Measurements from ENCODE around the gene COL6A6.
A peak's percentile ranks its signal among the peaks of the same experiment; 100 is the strongest.

The COL6A6 gene, protein sequence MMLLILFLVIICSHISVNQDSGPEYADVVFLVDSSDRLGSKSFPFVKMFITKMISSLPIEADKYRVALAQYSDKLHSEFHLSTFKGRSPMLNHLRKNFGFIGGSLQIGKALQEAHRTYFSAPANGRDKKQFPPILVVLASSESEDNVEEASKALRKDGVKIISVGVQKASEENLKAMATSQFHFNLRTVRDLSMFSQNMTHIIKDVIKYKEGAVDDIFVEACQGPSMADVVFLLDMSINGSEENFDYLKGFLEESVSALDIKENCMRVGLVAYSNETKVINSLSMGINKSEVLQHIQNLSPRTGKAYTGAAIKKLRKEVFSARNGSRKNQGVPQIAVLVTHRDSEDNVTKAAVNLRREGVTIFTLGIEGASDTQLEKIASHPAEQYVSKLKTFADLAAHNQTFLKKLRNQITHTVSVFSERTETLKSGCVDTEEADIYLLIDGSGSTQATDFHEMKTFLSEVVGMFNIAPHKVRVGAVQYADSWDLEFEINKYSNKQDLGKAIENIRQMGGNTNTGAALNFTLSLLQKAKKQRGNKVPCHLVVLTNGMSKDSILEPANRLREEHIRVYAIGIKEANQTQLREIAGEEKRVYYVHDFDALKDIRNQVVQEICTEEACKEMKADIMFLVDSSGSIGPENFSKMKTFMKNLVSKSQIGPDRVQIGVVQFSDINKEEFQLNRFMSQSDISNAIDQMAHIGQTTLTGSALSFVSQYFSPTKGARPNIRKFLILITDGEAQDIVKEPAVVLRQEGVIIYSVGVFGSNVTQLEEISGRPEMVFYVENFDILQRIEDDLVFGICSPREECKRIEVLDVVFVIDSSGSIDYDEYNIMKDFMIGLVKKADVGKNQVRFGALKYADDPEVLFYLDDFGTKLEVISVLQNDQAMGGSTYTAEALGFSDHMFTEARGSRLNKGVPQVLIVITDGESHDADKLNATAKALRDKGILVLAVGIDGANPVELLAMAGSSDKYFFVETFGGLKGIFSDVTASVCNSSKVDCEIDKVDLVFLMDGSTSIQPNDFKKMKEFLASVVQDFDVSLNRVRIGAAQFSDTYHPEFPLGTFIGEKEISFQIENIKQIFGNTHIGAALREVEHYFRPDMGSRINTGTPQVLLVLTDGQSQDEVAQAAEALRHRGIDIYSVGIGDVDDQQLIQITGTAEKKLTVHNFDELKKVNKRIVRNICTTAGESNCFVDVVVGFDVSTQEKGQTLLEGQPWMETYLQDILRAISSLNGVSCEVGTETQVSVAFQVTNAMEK (N-terminal part only)

DNA sequence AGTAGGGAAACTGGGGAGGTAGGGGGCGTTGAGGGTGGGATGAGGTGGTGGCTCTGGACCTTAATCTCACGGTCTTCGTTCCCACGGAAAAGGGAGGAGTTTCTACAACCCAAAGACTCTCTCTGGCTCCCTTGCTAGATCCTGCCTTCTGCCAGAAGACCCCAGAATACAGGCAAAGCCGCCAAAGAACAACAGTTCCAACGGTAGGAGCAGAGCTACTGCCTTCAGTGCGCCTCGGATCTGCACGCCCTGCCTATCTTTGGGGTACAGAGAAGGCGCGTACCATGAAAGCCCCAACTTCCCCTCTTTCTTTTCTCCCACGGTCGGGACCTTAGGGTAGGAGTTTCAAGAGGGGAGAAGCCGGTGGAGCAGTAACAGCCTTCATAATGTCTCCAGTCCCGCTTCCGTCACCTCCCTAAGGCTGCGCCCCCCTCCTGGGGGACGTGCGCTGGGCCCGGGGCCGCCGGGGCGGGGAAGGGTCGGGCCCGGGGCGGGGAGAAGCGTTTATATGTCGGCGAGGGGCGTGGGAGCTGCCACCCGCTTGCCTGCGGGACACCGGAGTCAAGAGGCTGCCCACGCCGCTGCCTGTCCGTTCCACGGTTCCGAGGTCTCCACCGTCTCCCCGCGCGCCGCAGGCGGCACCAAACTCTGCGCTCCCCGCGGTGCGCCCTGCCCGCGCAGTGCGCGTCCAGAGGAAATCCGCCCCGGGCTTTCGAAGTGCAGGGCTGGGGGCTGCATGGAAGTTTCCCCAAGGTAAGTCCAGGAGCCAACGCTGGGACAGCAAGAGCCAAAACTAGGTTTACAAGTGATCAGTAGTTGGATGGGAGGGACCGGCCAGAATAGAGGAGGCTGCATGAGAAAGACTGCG, at the start of gene COL6A6:
Gene COL6A6, plus strand, starts transcription at position 533 of the 868 bp plus-strand sequence. CDS start 43,188 bp downstream, outside the sequence.
- peak within 1 kb of the TSS; percentile 81 for H3K4me3 ChIP-seq (ENCODE audit: low read depth, low read length)

DNA sequence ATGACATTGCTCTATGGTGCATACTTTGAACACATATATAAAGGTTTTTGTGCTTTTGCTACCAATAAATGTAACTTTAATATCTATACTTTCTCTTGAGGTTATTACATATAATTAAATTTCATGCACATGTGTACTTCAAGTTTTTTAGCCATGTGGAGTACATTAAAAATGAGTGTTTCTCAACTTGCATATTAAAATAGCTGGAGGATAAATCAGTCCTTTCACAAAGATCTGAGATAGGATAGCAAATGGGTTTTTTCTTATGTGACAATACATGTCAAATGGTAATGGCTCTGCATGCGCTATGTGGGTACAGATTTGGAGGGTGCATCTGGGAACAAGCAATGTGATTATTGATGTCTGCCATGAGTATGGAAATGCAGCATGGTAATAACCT, 48.7 kb upstream of the COL6A6 start:
- Histone ChIP-seq H3K4me1 (ENCODE audit: control insufficient read depth, insufficient read depth, low read length) (no peaks in the 10 kb centered on the region), H3K9ac (ENCODE audit: low read depth, low read length) (no peak overlapping the region), H3K36me3 (ENCODE audit: control insufficient read depth, insufficient read depth, low read length) (no peaks in the 10 kb centered on the region), H3K27ac (ENCODE audit: low read depth, low read length) (no peak overlapping the region), H3K27me3 (ENCODE audit: control insufficient read depth, insufficient read depth, low read length) (no peaks in the 10 kb centered on the region), H3K9me3 (ENCODE audit: control insufficient read depth, insufficient read depth, low read length) (no peaks in the 10 kb centered on the region), H3K4me3 (ENCODE audit: low read depth, low read length) (no peak overlapping the region)

More for the DNA sequence above, at the start of gene COL6A6:
- no peak within 1 kb of the TSS for H3K27ac ChIP-seq (ENCODE audit: low read depth, low read length)
- peaks cover 38% of the 10 kb centered on the region for H3K27me3 ChIP-seq (ENCODE audit: control insufficient read depth, insufficient read depth, low read length)
- H3K9ac ChIP-seq (ENCODE audit: low read depth, low read length) = no peak within 1 kb of the TSS
- H3K36me3 ChIP-seq (ENCODE audit: control insufficient read depth, insufficient read depth, low read length) = no peaks in the 10 kb centered on the region
- H3K4me1 ChIP-seq (ENCODE audit: control insufficient read depth, insufficient read depth, low read length) = peaks cover 4% of the 10 kb centered on the region; the same call in 1 of the 2 replicates
- no peaks in the 10 kb centered on the region for H3K9me3 ChIP-seq (ENCODE audit: control insufficient read depth, insufficient read depth, low read length)

DNA sequence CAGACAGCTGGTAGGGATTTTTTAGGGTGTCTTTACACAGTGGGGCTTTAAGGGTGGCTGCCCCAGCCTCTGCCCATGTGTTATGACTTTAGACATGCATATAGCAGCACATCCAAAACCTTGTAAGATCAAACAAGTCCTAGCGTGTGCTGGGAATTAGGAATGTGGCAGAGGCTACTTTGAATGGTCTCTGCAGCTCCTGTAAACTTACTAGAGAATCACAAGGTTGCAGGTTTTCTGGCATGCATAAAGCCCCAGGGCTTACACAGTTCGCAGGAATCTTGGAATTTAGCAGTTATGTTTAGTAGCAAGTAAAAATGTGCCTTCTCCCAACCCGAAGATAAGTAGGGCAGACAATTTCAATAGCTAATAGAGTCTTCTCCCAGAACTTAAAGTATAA, 46.9 kb upstream of the COL6A6 start:
- no peaks in the 10 kb centered on the region for H3K9me3 ChIP-seq (ENCODE audit: control insufficient read depth, insufficient read depth, low read length)
- no peaks in the 10 kb centered on the region for H3K4me1 ChIP-seq (ENCODE audit: control insufficient read depth, insufficient read depth, low read length)
- no peak overlapping the region for H3K4me3 ChIP-seq (ENCODE audit: low read depth, low read length)
- no peaks in the 10 kb centered on the region for H3K36me3 ChIP-seq (ENCODE audit: control insufficient read depth, insufficient read depth, low read length)
- H3K27ac ChIP-seq (ENCODE audit: low read depth, low read length) = no peak overlapping the region
- no peaks in the 10 kb centered on the region for H3K27me3 ChIP-seq (ENCODE audit: control insufficient read depth, insufficient read depth, low read length)
- H3K9ac ChIP-seq (ENCODE audit: low read depth, low read length) = no peak overlapping the region

DNA sequence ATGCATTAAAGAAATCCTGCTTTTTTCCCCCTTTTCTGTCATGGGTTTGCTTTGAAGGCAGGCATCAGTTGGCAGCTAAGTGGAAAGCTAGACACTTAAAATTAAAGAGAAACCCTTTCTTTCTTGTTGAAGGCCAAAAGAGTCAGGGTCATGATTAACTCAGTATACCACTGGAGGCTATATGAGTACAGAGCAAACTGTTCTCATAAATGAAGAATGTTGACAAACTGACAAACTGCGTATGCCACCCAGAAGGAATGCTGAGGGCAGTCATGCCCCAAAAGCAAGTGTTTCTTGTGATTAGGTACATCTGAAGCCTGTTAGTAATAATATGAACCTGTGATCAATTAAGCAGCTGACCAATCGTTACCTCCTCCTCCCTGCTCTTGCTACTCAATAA, 43.6 kb upstream of the COL6A6 start:
- H3K4me3 ChIP-seq (ENCODE audit: low read depth, low read length) = no peak overlapping the region
- no peaks in the 10 kb centered on the region for H3K9me3 ChIP-seq (ENCODE audit: control insufficient read depth, insufficient read depth, low read length)
- no peaks in the 10 kb centered on the region for H3K4me1 ChIP-seq (ENCODE audit: control insufficient read depth, insufficient read depth, low read length)
- H3K27me3 ChIP-seq (ENCODE audit: control insufficient read depth, insufficient read depth, low read length) = no peaks in the 10 kb centered on the region
- H3K27ac ChIP-seq (ENCODE audit: low read depth, low read length) = no peak overlapping the region
- no peak overlapping the region for H3K9ac ChIP-seq (ENCODE audit: low read depth, low read length)
- no peaks in the 10 kb centered on the region for H3K36me3 ChIP-seq (ENCODE audit: control insufficient read depth, insufficient read depth, low read length)

DNA sequence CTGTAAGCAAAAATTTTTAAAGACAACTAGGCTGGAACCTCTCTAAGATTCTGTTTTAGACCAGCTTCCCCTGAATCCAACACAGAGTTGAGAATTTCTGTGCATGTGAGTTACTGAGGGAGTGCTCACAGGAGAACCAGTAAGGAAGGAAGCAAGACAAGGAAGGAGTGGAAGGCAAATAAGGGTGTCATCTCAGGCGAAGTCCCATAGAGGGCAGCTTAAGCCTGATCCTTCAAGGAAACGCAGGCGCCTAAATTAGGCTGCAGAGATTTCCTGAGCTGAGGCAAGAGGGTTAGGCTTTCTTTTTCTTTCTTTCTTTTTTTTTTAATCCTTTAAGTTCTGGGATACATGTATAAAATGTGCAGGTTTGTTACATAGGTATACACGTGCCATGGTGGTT, 36.2 kb upstream of the COL6A6 start:
- H3K9me3 ChIP-seq (ENCODE audit: control insufficient read depth, insufficient read depth, low read length) = no peaks in the 10 kb centered on the region
- no peaks in the 10 kb centered on the region for H3K27me3 ChIP-seq (ENCODE audit: control insufficient read depth, insufficient read depth, low read length)
- no peaks in the 10 kb centered on the region for H3K36me3 ChIP-seq (ENCODE audit: control insufficient read depth, insufficient read depth, low read length)
- no peak overlapping the region for H3K27ac ChIP-seq (ENCODE audit: low read depth, low read length)
- no peaks in the 10 kb centered on the region for H3K4me1 ChIP-seq (ENCODE audit: control insufficient read depth, insufficient read depth, low read length)
- no peak overlapping the region for H3K4me3 ChIP-seq (ENCODE audit: low read depth, low read length)
- no peak overlapping the region for H3K9ac ChIP-seq (ENCODE audit: low read depth, low read length)

DNA sequence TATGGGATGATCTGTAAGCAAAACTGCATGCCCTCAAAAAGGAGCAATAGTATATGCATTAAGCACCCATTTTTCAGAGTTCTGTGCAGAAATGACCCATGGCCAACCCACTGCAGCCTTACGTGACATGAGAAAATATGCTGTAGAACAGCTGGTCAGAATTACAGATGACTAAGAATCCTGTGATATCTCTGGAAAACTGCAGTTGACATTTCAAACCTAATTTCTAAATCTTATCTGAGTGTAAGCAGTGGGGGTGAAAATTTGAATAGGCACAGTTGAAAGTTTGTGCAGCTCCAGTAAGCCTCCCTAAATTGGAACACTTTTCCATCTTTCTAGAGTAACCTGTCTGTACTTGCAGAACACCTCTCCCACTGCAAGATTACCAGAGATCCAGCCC, 28.7 kb upstream of the COL6A6 start:
- Histone ChIP-seq H3K27me3 (ENCODE audit: control insufficient read depth, insufficient read depth, low read length) (no peaks in the 10 kb centered on the region), H3K36me3 (ENCODE audit: control insufficient read depth, insufficient read depth, low read length) (no peaks in the 10 kb centered on the region), H3K9me3 (ENCODE audit: control insufficient read depth, insufficient read depth, low read length) (no peaks in the 10 kb centered on the region), H3K4me1 (ENCODE audit: control insufficient read depth, insufficient read depth, low read length) (no peaks in the 10 kb centered on the region), H3K4me3 (ENCODE audit: low read depth, low read length) (no peak overlapping the region), H3K9ac (ENCODE audit: low read depth, low read length) (no peak overlapping the region), H3K27ac (ENCODE audit: low read depth, low read length) (no peak overlapping the region)

DNA sequence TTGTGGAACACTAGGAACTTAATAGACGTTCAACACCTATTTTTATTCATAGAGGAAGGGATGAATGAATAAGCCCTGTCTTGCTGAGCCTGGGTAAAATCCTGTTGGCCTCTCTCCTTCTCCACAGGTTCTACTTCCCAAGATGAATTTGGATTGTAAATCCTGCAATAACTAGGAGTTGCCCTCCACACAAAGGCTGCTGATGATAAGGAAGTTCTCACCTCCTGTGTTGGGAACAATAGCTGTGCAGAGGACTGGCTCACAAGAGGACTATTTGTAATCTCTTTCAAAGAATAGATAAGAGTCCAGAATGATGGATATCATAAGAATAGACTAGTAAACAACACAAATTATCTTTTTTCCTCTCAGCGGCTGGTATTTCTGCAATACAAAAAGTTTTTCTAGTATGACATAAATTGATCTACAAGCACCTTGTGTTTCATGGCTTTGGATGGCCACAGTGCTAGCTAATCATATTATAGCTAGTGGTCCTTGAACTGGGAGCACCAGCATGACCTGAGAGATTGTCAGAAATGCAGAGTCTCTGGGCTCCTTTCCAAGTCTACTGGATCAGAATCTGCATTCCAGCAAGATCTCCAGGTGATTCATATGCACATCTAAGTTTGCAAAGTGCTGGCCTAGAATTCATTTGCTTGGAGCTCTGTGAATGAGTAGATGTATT, 28.1 kb upstream of the COL6A6 start:
- Histone ChIP-seq H3K27ac (ENCODE audit: low read depth, low read length) (no peak overlapping the region), H3K9ac (ENCODE audit: low read depth, low read length) (no peak overlapping the region), H3K36me3 (ENCODE audit: control insufficient read depth, insufficient read depth, low read length) (no peaks in the 10 kb centered on the region), H3K4me3 (ENCODE audit: low read depth, low read length) (no peak overlapping the region), H3K27me3 (ENCODE audit: control insufficient read depth, insufficient read depth, low read length) (no peaks in the 10 kb centered on the region), H3K4me1 (ENCODE audit: control insufficient read depth, insufficient read depth, low read length) (no peaks in the 10 kb centered on the region), H3K9me3 (ENCODE audit: control insufficient read depth, insufficient read depth, low read length) (no peaks in the 10 kb centered on the region)

DNA sequence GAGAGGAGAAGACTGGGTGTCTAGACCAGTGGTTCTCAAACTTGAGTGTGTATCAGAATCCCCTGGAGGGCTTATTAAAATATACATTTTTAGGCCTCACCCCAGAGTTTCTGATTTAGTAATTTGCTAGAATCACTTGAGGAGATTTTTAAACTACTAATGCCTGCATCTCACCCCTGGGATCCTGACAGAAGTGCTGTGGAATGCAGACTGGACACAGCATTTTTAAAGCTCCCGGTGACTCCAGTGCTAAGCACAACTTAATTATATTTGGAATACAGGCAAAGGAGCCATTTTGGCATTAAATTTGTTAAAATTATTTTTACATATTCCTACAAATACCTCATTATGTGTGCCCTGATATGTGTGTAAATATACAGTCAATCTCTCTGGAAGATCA, 26.7 kb upstream of the COL6A6 start:
- H3K27ac ChIP-seq (ENCODE audit: low read depth, low read length) = no peak overlapping the region
- no peaks in the 10 kb centered on the region for H3K27me3 ChIP-seq (ENCODE audit: control insufficient read depth, insufficient read depth, low read length)
- H3K4me1 ChIP-seq (ENCODE audit: control insufficient read depth, insufficient read depth, low read length) = no peaks in the 10 kb centered on the region
- no peak overlapping the region for H3K9ac ChIP-seq (ENCODE audit: low read depth, low read length)
- no peaks in the 10 kb centered on the region for H3K36me3 ChIP-seq (ENCODE audit: control insufficient read depth, insufficient read depth, low read length)
- H3K9me3 ChIP-seq (ENCODE audit: control insufficient read depth, insufficient read depth, low read length) = no peaks in the 10 kb centered on the region
- no peak overlapping the region for H3K4me3 ChIP-seq (ENCODE audit: low read depth, low read length)

DNA sequence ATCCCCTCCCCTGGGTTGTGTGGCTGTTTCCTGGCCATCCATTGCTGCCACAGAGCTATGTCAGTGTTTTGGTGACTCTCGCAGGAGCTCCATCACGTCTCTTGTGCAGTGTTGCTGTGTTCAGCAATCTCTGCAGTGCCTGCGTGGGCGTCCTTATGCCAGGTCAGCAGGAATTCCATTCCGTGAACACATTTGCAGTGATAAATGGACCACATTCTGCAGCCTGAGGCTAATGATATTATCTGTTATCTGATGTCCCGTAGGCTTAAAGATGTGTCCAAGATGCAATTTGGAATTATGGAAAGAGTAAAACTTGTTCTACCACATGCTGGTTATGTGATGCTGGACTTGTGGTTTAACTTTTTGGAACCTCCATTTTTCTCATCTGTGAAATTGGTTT, 25.5 kb upstream of the COL6A6 start:
- no peaks in the 10 kb centered on the region for H3K27me3 ChIP-seq (ENCODE audit: control insufficient read depth, insufficient read depth, low read length)
- H3K27ac ChIP-seq (ENCODE audit: low read depth, low read length) = no peak overlapping the region
- H3K9me3 ChIP-seq (ENCODE audit: control insufficient read depth, insufficient read depth, low read length) = no peaks in the 10 kb centered on the region
- no peak overlapping the region for H3K4me3 ChIP-seq (ENCODE audit: low read depth, low read length)
- H3K36me3 ChIP-seq (ENCODE audit: control insufficient read depth, insufficient read depth, low read length) = no peaks in the 10 kb centered on the region
- no peaks in the 10 kb centered on the region for H3K4me1 ChIP-seq (ENCODE audit: control insufficient read depth, insufficient read depth, low read length)
- H3K9ac ChIP-seq (ENCODE audit: low read depth, low read length) = no peak overlapping the region

DNA sequence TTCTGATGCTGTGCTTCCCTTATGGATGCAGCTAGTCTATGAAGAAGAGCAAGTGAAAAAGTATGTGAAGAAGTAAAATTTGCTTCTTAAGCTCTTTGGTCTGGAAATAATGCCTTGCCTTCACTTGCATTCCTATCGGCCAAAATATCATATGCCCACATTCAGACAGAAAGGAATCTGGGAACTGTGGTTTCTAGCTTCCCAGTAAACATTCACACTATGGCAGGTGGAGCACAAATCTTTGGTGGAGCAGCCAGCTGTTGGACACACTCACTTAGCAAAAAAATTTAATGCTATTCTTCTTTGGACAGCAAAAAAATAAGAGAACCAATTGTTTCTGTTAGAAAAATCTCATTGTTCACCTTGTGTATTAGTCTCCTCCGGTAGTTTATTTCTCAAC, 12.3 kb upstream of the COL6A6 start:
- Histone ChIP-seq H3K27ac (ENCODE audit: low read depth, low read length) (no peak overlapping the region), H3K9ac (ENCODE audit: low read depth, low read length) (no peak overlapping the region), H3K27me3 (ENCODE audit: control insufficient read depth, insufficient read depth, low read length) (no peaks in the 10 kb centered on the region), H3K4me1 (ENCODE audit: control insufficient read depth, insufficient read depth, low read length) (no peaks in the 10 kb centered on the region), H3K36me3 (ENCODE audit: control insufficient read depth, insufficient read depth, low read length) (no peaks in the 10 kb centered on the region), H3K4me3 (ENCODE audit: low read depth, low read length) (no peak overlapping the region), H3K9me3 (ENCODE audit: control insufficient read depth, insufficient read depth, low read length) (no peaks in the 10 kb centered on the region)
